Astrocyte (in vitro differentiated cells and primary cell): Measurements from ENCODE around the gene ABCF2. TPM values are rescaled to one million over a fixed set of nuclear protein-coding genes. Genes with fewer than 3 reads are reported as not detected.

Source experiments
- DNase-seq: peaks from one replicate; pipeline ENCODE4 v3.0.0-alpha.2; 2010; ENCODE audit warnings: low read depth
- FAIRE-seq: peaks from 2 replicates; lab custom pipeline; 2011; peaks lifted over from hg19 to GRCh38; lab: Jason Lieb, UNC
- H2AFZ ChIP-seq: 2 replicates; pipeline ENCODE4 v1.6.0; 2012; ENCODE audit warnings: low read depth, low read length, inconsistent platforms
- H3K27ac ChIP-seq: 2 replicates; pipeline ENCODE4 v1.5.1; 2011; ENCODE audit warnings: low read depth, low read length, inconsistent platforms
- H3K27me3 ChIP-seq: 2 replicates; pipeline ENCODE4 v1.6.0; 2011; ENCODE audit warnings: low read length, inconsistent platforms; ENCODE audit not compliant: insufficient read depth
- H3K36me3 ChIP-seq: 2 replicates; pipeline ENCODE4 v1.5.1; 2011; ENCODE audit warnings: low read length, inconsistent platforms; ENCODE audit not compliant: insufficient read depth
- H3K4me1 ChIP-seq: 2 replicates; pipeline ENCODE4 v1.5.1; 2011; ENCODE audit warnings: low read length, inconsistent platforms; ENCODE audit not compliant: insufficient read depth
- H3K4me2 ChIP-seq: 2 replicates; pipeline ENCODE4 v1.6.0; 2012; ENCODE audit warnings: low read length, inconsistent platforms
- H3K4me3 ChIP-seq: 2 replicates; pipeline ENCODE4 v1.5.1; 2011; ENCODE audit warnings: low read depth, mild to moderate bottlenecking, low read length, inconsistent platforms; ENCODE audit not compliant: insufficient read depth
- H3K79me2 ChIP-seq: 2 replicates; pipeline ENCODE4 v1.6.0; 2012; ENCODE audit warnings: mild to moderate bottlenecking, low read length, inconsistent platforms; ENCODE audit not compliant: insufficient read depth
- H3K9ac ChIP-seq: 2 replicates; pipeline ENCODE4 v1.6.0; 2012; ENCODE audit warnings: mild to moderate bottlenecking, low read length, inconsistent platforms
- H3K9me3 ChIP-seq: 2 replicates; pipeline ENCODE4 v1.5.1; 2012; ENCODE audit warnings: low read depth, mild to moderate bottlenecking, low read length, inconsistent platforms; ENCODE audit not compliant: insufficient read depth
- H4K20me1 ChIP-seq: 2 replicates; pipeline ENCODE4 v1.6.0; 2012; ENCODE audit warnings: low read length, inconsistent platforms; ENCODE audit not compliant: insufficient read depth
- H3K27ac Mint-ChIP-seq: one replicate; pipeline ENCODE4 v1.8.0; 2021; ENCODE audit warnings: mild to moderate bottlenecking, mixed read lengths; ENCODE audit not compliant: unreplicated experiment
- H3K27me3 Mint-ChIP-seq: one replicate; pipeline ENCODE4 v1.8.0; 2021; ENCODE audit warnings: low read depth, mixed read lengths; ENCODE audit not compliant: unreplicated experiment
- H3K36me3 Mint-ChIP-seq: one replicate; pipeline ENCODE4 v1.8.0; 2021; ENCODE audit warnings: low read depth, mixed read lengths; ENCODE audit not compliant: unreplicated experiment
- H3K4me1 Mint-ChIP-seq: one replicate; pipeline ENCODE4 v1.8.0; 2021; ENCODE audit warnings: low read depth, mixed read lengths; ENCODE audit not compliant: unreplicated experiment
- H3K4me3 Mint-ChIP-seq: one replicate; pipeline ENCODE4 v1.8.0; 2021; ENCODE audit warnings: mild to moderate bottlenecking, moderate library complexity, mixed read lengths; ENCODE audit not compliant: unreplicated experiment
- H3K9me3 Mint-ChIP-seq: one replicate; pipeline ENCODE4 v1.8.0; 2021; ENCODE audit warnings: mild to moderate bottlenecking, mixed read lengths; ENCODE audit not compliant: unreplicated experiment
- EZH2 ChIP-seq: IDR thresholded peaks from 2 replicates; pipeline ENCODE4 v1.6.1; 2012; ENCODE audit warnings: mild to moderate bottlenecking, low read length, inconsistent platforms; ENCODE audit not compliant: insufficient read depth
- total RNA-seq: library from RNA; stranded (reverse); gene quantifications from 2 replicates; pipeline ENCODE4 v1.2.1, GENCODE V29; 2021
- TF ChIP-seq, protein P1 (sequence below): IDR thresholded peaks from 2 replicates; pipeline ENCODE4 v1.5.1; 2011; ENCODE audit warnings: low read depth, mild to moderate bottlenecking, inconsistent platforms, low read length, moderate library complexity; ENCODE audit not compliant: insufficient read depth

ABCF2 gene
- total RNA-seq, 1 donor from 2014 or later, result 53.2 TPM

DNA sequence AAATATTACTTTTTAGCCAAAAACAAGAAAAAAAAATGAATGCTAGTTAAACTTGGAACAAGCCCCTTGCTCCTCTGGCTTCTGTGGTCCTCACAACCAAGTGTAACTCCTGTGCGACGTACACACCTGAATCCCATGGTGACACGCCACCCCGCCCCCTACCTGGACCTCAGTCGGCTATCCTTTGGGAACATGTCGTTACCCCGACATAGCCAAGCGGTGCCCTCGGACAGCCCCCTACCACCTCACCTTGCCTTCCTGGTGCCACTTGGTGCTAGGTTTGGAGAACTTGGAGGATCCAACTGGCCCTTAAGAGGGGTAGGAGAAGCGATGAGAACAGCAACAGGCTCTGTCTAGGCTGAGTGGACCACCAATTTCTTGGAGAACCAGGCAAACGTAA is 33.5 kb upstream of the ABCF2 start:
- Histone ChIP-seq H4K20me1 (no peaks in the 10 kb centered on the region), H3K79me2 (no peaks in the 10 kb centered on the region), H3K27me3 (peaks cover 11% of the 10 kb centered on the region), H3K9ac (no peak overlapping the region), H3K9me3 (no peaks in the 10 kb centered on the region), H2AFZ (no peak overlapping the region), H3K27ac (no peak overlapping the region), H3K4me3 (no peak overlapping the region), H3K4me1 (no peaks in the 10 kb centered on the region), H3K36me3 (no peaks in the 10 kb centered on the region), H3K4me2 (no peak overlapping the region)
- Mint-ChIP-seq H3K27ac (no peak overlapping the region), H3K4me1 (no peaks in the 10 kb centered on the region), H3K4me3 (no peak overlapping the region), H3K27me3 (peaks cover 68% of the 10 kb centered on the region), H3K9me3 (no peaks in the 10 kb centered on the region), H3K36me3 (peaks cover 12% of the 10 kb centered on the region)
- FAIRE-seq (no peak), DNase-seq (no peak)
- no peak for TF ChIP-seq EZH2
- TF ChIP-seq, protein P1, sequence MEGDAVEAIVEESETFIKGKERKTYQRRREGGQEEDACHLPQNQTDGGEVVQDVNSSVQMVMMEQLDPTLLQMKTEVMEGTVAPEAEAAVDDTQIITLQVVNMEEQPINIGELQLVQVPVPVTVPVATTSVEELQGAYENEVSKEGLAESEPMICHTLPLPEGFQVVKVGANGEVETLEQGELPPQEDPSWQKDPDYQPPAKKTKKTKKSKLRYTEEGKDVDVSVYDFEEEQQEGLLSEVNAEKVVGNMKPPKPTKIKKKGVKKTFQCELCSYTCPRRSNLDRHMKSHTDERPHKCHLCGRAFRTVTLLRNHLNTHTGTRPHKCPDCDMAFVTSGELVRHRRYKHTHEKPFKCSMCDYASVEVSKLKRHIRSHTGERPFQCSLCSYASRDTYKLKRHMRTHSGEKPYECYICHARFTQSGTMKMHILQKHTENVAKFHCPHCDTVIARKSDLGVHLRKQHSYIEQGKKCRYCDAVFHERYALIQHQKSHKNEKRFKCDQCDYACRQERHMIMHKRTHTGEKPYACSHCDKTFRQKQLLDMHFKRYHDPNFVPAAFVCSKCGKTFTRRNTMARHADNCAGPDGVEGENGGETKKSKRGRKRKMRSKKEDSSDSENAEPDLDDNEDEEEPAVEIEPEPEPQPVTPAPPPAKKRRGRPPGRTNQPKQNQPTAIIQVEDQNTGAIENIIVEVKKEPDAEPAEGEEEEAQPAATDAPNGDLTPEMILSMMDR, result no peak

DNA sequence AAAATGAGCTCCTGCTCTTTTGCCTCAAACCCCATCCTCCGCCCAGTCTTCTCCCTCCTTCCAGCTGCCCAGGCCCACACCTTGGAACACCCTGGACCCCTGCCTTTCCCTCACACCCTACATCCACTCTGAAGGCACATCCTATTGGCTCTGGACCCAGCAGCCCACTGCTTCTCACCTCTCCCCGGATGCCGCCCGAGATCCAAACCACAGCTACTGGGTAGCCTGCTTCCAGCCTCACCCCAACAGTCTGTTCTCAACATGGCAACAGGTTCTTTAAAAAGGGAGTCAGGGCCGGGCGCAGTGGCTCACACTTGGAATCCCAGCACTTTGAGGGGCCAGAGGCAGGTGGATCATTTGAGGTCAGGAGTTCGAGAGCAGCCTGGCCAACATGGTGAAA is 31.0 kb upstream of the ABCF2 start:
- H2AFZ ChIP-seq, result no peak overlapping the region
- peaks cover 9% of the 10 kb centered on the region for H3K36me3 Mint-ChIP-seq
- H3K79me2 ChIP-seq, result no peaks in the 10 kb centered on the region
- no peaks in the 10 kb centered on the region for H3K36me3 ChIP-seq
- no peaks in the 10 kb centered on the region for H3K9me3 ChIP-seq
- H3K9me3 Mint-ChIP-seq, result no peaks in the 10 kb centered on the region
- H3K27ac ChIP-seq, result no peak overlapping the region
- H3K4me1 ChIP-seq, result no peaks in the 10 kb centered on the region
- DNase-seq (no peak), FAIRE-seq (no peak)
- no peak overlapping the region for H3K4me2 ChIP-seq
- H3K27me3 ChIP-seq, result peaks cover 11% of the 10 kb centered on the region
- no peaks in the 10 kb centered on the region for H3K4me1 Mint-ChIP-seq
- no peak for TF ChIP-seq EZH2
- TF ChIP-seq, protein P1, result no peak
- peaks cover 68% of the 10 kb centered on the region for H3K27me3 Mint-ChIP-seq
- H4K20me1 ChIP-seq, result no peaks in the 10 kb centered on the region
- no peak overlapping the region for H3K27ac Mint-ChIP-seq
- no peak overlapping the region for H3K4me3 Mint-ChIP-seq
- no peak overlapping the region for H3K4me3 ChIP-seq
- H3K9ac ChIP-seq, result no peak overlapping the region

DNA sequence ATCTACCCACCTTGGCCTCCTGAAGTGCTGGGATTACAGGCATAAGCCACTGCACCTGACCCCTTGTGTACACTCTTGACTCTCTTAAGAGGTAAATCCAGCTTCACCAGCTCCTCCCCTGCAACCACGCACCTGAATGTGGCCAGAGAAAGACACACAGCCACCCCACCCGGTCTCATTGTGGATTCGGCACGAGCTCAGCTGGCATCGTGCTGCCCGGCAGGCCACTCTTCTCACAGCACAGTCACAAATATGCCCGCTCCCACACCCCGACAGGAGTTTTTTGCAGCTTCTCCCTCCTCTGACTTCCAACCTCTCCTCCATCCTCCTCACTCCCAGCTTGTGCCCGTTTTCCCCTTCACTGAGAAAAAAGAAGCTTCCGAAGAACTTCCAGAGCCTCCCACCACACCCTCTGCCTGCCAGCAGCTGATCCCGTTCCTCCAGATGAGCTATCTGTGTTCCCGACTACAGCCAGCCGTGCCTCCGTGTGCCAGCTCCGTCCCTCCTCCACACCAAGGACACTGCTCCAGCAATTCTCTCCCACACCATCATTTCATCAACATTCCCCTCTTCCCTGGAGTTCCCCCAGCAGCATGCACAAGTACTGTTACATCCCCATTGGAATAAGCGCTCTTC is 29.5 kb upstream of the ABCF2 start:
- no peaks in the 10 kb centered on the region for H3K36me3 ChIP-seq
- no peak overlapping the region for H3K27ac Mint-ChIP-seq

More for the DNA sequence above, 29.5 kb upstream of the ABCF2 start:
- no peaks in the 10 kb centered on the region for H3K9me3 Mint-ChIP-seq
- peaks cover 7% of the 10 kb centered on the region for H3K4me1 Mint-ChIP-seq
- H3K4me3 Mint-ChIP-seq, result no peak overlapping the region
- no peak overlapping the region for H3K4me2 ChIP-seq
- TF ChIP-seq, protein P1, result no peak
- no peak for TF ChIP-seq EZH2
- no peaks in the 10 kb centered on the region for H4K20me1 ChIP-seq
- peaks cover 9% of the 10 kb centered on the region for H3K4me1 ChIP-seq
- DNase-seq (no peak), FAIRE-seq (no peak)
- H3K27me3 ChIP-seq, result peaks cover 11% of the 10 kb centered on the region
- no peak overlapping the region for H3K4me3 ChIP-seq
- no peaks in the 10 kb centered on the region for H3K9me3 ChIP-seq
- peaks cover 9% of the 10 kb centered on the region for H3K36me3 Mint-ChIP-seq
- no peak overlapping the region for H3K27ac ChIP-seq
- peaks cover 61% of the 10 kb centered on the region for H3K27me3 Mint-ChIP-seq
- no peak overlapping the region for H2AFZ ChIP-seq
- H3K9ac ChIP-seq, result no peak overlapping the region
- H3K79me2 ChIP-seq, result no peaks in the 10 kb centered on the region
